Upper lobe of right lung (tissue), 1 donor: ENCODE data around the gene CENPC. TPM values are rescaled to one million over a fixed set of nuclear protein-coding genes. Genes with fewer than 3 reads are reported as not detected.

ENCODE experiments used
- ATAC-seq: fragments of 200-7000 bp; cut with Tn5 transposase; one replicate; pipeline ENCODE4 v1.9.1; 2020; ENCODE audit warnings: mild to moderate bottlenecking, moderate library complexity
- DNase-seq: peaks from one replicate; pipeline ENCODE4 v3.0.0-alpha.2; 2020
- H3K27ac ChIP-seq: fragments of 200-600 bp; one replicate; pipeline ENCODE4 v1.8.0; 2022
- H3K27me3 ChIP-seq: fragments of 200-600 bp; one replicate; pipeline ENCODE4 v1.8.0; 2022; ENCODE audit warnings: mild to moderate bottlenecking
- H3K36me3 ChIP-seq: fragments of 200-600 bp; one replicate; pipeline ENCODE4 v1.8.0; 2022
- H3K4me1 ChIP-seq: fragments of 200-600 bp; one replicate; pipeline ENCODE4 v1.8.0; 2022
- H3K4me3 ChIP-seq: fragments of 200-600 bp; one replicate; pipeline ENCODE4 v1.8.0; 2022; ENCODE audit warnings: mild to moderate bottlenecking
- H3K9me3 ChIP-seq: fragments of 200-600 bp; one replicate; pipeline ENCODE4 v1.8.0; 2022
- intact Hi-C: fragments of 100-400 bp; cut with DNase I; formaldehyde crosslinking; loops from one replicate; pipeline ENCODE4 v1.11.0; 2022
- total RNA-seq: library from RNA; stranded (reverse); fragmentation: NEBNext Ultra II Directional; extraction: Animal tissue kit (Norgen Biotek cat#: 25700); gene quantifications from one replicate; pipeline ENCODE4 v1.2.1, GENCODE V29; 2021
- TF ChIP-seq, protein P1 (sequence below): fragments of 200-600 bp; IDR thresholded peaks from one replicate; pipeline ENCODE4 v1.8.0; 2022; ENCODE audit warnings: antibody characterized with exemption
- donor health status: DM: no; HTN: yes; CAD: no; lungs with severe emphysema.

The CENPC gene
- total RNA-seq, 1 donor from 2014 or later, result 24.0 TPM

DNA sequence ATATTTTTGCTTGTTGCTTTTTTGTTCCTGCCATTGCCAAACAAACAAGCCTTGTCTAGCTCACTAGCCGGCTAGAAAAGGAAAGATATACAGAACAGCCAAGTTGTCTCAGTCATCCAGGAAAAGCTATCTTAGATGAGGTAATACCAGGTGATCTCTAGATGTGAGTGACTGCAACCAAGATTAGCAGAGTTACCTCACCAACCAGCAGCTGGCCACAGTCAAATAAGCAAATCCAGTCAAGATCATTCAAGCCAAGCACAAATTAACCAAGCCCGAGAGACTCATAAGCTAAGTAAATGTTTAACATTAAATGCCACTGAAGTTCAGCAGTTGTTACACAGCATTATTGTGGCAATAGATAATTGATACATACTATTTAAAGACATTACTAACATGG lies 108.6 kb downstream of the CENPC start:
- Histone ChIP-seq H3K9me3 (no peaks in the 10 kb centered on the region), H3K27ac (no peak overlapping the region), H3K36me3 (no peaks in the 10 kb centered on the region), H3K4me3 (no peak overlapping the region), H3K4me1 (no peaks in the 10 kb centered on the region), H3K27me3 (no peaks in the 10 kb centered on the region)
- ATAC-seq (no peak), DNase-seq (no peak)
- TF ChIP-seq, protein P1, sequence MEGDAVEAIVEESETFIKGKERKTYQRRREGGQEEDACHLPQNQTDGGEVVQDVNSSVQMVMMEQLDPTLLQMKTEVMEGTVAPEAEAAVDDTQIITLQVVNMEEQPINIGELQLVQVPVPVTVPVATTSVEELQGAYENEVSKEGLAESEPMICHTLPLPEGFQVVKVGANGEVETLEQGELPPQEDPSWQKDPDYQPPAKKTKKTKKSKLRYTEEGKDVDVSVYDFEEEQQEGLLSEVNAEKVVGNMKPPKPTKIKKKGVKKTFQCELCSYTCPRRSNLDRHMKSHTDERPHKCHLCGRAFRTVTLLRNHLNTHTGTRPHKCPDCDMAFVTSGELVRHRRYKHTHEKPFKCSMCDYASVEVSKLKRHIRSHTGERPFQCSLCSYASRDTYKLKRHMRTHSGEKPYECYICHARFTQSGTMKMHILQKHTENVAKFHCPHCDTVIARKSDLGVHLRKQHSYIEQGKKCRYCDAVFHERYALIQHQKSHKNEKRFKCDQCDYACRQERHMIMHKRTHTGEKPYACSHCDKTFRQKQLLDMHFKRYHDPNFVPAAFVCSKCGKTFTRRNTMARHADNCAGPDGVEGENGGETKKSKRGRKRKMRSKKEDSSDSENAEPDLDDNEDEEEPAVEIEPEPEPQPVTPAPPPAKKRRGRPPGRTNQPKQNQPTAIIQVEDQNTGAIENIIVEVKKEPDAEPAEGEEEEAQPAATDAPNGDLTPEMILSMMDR, result no peak
- intact Hi-C loops, result no loop called here

DNA sequence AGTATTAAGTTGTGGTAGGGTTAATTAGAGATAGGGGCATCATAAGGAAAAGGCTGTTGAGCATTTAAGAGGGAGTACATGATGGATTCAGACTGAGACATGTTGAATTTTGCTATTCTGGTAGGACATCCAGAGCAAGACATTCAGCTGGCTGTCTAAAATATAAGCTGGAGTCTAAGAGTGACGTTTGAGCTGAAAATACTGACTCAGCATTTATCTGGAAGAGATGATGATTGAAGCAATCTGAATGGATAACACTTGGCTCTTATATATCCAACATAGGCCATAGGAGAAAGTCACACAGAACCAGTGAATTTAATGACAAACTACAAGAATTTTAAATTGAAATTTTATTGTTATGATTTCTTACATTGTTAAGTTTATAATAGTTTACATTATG lies 114.3 kb downstream of the CENPC start:
- Histone ChIP-seq H3K4me1 (no peaks in the 10 kb centered on the region), H3K9me3 (no peaks in the 10 kb centered on the region), H3K36me3 (no peaks in the 10 kb centered on the region), H3K27me3 (no peaks in the 10 kb centered on the region), H3K27ac (no peak overlapping the region), H3K4me3 (no peak overlapping the region)
- intact Hi-C loops, result no loop called here
- DNase-seq (no peak), ATAC-seq (no peak)
- TF ChIP-seq, protein P1, result no peak

DNA sequence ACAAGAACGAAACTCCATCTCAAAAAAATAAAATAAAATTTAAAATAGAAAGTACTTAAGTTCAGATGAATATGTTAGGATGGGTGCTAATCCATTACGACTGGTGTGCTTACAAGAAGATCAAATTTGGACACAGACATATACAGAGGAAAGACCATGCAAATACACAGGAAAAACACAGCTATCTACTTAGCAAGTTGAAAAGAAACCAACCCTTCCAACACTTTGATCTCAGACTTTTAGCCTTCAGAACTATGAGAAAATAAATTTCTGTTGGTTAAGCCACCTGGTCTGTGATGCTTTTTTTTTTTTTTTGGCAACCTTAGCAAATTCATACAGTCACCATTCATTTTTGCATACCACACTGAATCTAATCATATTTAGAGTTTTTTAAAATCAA lies 116.5 kb downstream of the CENPC start:
- no peak for DNase-seq
- Histone ChIP-seq H3K9me3 (no peaks in the 10 kb centered on the region), H3K27ac (no peak overlapping the region), H3K4me3 (no peak overlapping the region), H3K36me3 (no peaks in the 10 kb centered on the region), H3K4me1 (no peaks in the 10 kb centered on the region), H3K27me3 (no peaks in the 10 kb centered on the region)
- TF ChIP-seq, protein P1, result no peak
- intact Hi-C loops, result no loop called here
- no peak for ATAC-seq

Other genes starting within 250 kb of the CENPC start
- 1.7 TPM for gene STAP1, start 13.2 kb upstream of the CENPC start, total RNA-seq
- 48.5 TPM for gene UBA6, start 155.7 kb upstream of the CENPC start, total RNA-seq
- gene GNRHR, start 208.9 kb upstream of the CENPC start, total RNA-seq, result not detected